Measurements from ENCODE around the gene VCL.

DNA sequence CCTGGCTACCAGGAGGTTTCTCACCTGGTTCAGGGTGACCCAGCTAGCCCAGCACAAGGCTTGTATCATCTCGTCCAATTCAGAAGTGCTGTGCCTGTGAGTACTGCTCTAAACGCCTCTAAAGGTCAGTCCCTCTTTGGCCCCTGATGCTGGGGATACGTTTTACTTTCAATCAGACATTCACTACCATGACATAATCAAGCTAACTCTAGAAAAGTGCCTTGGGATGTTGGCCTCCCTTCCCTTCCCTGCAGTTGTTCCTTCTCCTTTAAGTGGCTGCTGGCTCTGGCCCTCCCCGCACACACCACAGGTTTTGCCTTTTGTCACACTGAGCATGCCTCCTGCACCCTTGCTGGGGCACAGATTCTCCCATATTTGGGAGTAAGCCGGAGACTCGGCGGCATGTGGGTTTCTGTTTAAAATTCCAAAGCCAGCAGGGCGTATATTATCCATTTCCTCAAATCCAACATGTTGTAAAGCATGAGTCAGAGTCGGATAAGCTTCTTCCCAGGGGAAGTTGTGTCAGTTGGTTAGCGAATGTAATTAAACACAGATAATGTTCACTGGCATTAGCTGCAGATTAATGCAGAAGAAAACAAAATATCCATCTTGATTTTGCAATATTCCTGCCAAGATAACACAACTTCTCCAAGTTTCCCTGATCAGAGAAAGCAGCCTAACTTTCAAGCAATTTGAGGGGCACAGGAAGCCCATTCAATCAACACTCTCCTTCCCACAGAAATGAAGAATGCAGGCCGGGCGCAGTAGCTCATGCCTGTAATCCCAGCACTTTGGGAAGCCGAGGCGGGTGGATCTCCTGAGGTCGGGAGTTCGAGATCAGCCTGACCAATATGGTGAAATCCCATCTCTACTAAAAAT is 31.8 kb upstream of the VCL start:
- TF ChIP-seq ARNT (IDR thresholded peaks at IDR 0.05): no peak
- TF ChIP-seq ZNF384 (IDR thresholded peaks at IDR 0.05): no peak
- TF ChIP-seq HDGF (IDR thresholded peaks at IDR 0.05; ENCODE audit: borderline replicate concordance): no peak
- TF ChIP-seq BHLHE40 (IDR thresholded peaks at IDR 0.05; ENCODE audit: borderline replicate concordance): no peak
- TF ChIP-seq L3MBTL2 (conservative IDR thresholded peaks at IDR 0.05): no peak
- TF ChIP-seq SUZ12 (IDR thresholded peaks at IDR 0.05): no peak
- TF ChIP-seq FOXK2 (IDR thresholded peaks at IDR 0.05): no peak
- TF ChIP-seq FOXA1 (IDR thresholded peaks at IDR 0.05): no peak
- TF ChIP-seq SP1 (IDR thresholded peaks at IDR 0.05): no peak
- TF ChIP-seq FOXM1 (IDR thresholded peaks at IDR 0.05; ENCODE audit: borderline replicate concordance): no peak
- peak; percentile 89 for TF ChIP-seq CTBP1 (IDR thresholded peaks at IDR 0.05; ENCODE audit: borderline replicate concordance)

All from HEK293T (cell line).